ENCODE data around the gene BAG2. TPM values are rescaled to one million over a fixed set of nuclear protein-coding genes. Genes with fewer than 3 reads are reported as not detected.

Gene BAG2
- total RNA-seq, 1 donor from 2014 or later = 8.2 TPM

DNA sequence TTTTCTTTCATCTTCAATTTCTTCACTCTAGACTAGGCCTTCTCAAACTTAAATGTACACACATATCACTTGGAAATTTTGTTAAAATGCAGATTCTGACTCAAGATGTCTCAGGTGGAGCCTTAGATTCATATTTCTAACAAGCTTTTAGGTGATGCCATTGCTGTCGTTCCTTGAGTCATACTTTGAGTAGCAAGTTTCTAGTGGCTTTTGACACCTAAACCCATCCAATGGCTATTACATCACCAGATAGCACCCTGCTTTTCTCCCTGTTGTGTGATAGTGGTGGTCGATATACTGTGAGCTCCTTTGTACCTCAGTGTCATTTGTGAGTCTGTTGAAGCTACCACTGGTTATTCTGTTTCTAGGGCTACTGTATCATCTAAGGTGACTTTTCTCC lies 34.8 kb upstream of the BAG2 start:
- DNase-seq (ENCODE audit: low read depth) = no peak
- no peak overlapping the region for H3K4me3 ChIP-seq (ENCODE audit: low read depth, low read length)
- TF ChIP-seq, protein P1, sequence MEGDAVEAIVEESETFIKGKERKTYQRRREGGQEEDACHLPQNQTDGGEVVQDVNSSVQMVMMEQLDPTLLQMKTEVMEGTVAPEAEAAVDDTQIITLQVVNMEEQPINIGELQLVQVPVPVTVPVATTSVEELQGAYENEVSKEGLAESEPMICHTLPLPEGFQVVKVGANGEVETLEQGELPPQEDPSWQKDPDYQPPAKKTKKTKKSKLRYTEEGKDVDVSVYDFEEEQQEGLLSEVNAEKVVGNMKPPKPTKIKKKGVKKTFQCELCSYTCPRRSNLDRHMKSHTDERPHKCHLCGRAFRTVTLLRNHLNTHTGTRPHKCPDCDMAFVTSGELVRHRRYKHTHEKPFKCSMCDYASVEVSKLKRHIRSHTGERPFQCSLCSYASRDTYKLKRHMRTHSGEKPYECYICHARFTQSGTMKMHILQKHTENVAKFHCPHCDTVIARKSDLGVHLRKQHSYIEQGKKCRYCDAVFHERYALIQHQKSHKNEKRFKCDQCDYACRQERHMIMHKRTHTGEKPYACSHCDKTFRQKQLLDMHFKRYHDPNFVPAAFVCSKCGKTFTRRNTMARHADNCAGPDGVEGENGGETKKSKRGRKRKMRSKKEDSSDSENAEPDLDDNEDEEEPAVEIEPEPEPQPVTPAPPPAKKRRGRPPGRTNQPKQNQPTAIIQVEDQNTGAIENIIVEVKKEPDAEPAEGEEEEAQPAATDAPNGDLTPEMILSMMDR (conservative IDR thresholded peaks at IDR 0.05; ENCODE audit: low read depth, low read length) = no peak

DNA sequence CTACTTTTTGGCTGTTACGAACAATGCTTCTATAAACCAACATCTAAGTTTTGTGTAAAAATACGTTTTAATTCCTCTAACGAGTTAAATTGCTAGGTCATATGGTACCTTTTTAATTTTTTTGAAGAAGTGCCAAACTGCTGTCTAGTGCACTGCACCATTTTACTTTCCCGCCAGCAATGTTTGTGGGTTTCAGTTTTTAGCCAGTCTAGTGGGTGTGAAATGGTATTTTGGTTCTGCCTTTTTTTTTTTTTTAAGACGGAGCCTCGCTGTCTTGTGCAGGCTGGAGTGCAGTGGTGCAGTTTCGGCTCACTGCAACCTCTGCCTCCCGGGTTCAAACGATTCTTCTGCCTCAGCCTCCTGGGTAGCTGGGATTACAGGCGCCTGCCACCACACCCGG lies 34.1 kb upstream of the BAG2 start:
- DNase-seq (ENCODE audit: low read depth) = no peak
- TF ChIP-seq, protein P1 (conservative IDR thresholded peaks at IDR 0.05; ENCODE audit: low read depth, low read length) = no peak
- H3K4me3 ChIP-seq (ENCODE audit: low read depth, low read length) = no peak overlapping the region

DNA sequence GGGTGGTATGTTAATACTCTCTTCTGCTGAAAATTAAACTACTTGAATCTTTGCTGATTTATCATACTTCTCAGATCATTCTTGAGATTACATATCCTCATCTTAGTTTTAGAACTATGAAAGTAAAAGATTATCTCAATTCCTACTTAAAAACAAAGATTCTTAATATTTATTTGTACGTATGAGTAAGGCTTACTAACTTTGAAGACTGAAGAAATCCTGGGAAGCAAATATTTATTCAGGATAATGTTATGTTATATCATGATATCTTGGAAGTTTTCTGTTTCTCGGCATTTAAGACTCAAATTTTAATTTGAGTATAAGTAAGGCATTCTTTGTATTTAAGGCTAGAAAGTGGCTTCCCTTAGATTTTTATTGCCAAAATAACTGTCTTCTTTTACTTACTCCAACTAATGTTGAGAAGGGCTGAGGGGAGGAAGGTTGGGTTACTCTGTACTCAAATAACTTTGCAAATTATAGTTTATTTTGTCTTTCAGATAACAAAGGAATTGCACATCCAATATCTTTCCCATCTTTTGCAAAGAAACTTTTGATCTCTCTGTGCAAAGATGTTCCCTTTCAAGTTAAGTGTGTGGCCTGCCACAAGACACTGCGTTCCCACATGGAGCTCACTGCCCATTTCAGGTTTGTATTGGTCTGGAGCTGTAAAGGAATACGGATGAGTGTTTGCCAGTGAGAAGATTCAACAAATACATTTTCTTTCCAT lies 30.5 kb upstream of the BAG2 start:
- H3K4me3 ChIP-seq (ENCODE audit: low read depth, low read length) = no peak overlapping the region
- DNase-seq (ENCODE audit: low read depth) = no peak
- TF ChIP-seq, protein P1 (conservative IDR thresholded peaks at IDR 0.05; ENCODE audit: low read depth, low read length) = no peak

DNA sequence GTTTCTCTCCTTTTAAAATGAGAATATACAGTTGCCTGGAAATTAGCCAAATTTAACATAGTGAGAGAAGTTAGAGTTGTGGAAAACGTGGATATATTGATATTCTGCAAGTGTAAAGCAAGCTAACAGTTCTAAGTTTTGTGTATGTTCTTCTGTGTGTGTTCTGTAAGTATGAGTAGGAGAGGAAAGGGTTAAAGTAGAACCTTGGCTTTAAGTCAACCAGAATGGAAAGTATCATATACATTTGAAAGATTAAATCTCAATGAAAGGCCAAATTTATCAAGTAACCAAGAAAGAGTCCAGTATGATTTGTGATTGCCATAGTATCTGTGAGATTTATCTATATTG lies 30.0 kb upstream of the BAG2 start:
- TF ChIP-seq, protein P1 (conservative IDR thresholded peaks at IDR 0.05; ENCODE audit: low read depth, low read length) = no peak
- H3K4me3 ChIP-seq (ENCODE audit: low read depth, low read length) = no peak overlapping the region
- no peak for DNase-seq (ENCODE audit: low read depth)

DNA sequence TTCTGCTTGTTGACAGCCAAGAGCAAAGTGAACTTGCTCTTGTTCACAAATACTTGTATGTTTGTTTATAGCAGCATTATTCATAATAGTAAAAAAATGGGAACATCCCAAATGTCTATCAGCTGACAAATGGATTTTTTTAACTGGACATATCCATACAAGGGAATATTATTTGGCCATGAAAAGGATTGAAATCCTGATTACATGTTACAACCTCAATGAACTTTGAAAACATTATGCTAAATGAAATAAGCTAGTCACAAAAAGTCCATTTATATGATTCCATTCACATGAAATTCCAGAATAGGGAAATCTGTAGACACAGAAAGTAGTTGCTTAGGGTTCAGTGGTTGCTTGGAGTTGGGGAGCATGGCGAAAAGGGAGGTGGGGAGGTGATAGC lies 28.4 kb upstream of the BAG2 start:
- no peak for DNase-seq (ENCODE audit: low read depth)
- TF ChIP-seq, protein P1 (conservative IDR thresholded peaks at IDR 0.05; ENCODE audit: low read depth, low read length) = no peak
- H3K4me3 ChIP-seq (ENCODE audit: low read depth, low read length) = no peak overlapping the region

DNA sequence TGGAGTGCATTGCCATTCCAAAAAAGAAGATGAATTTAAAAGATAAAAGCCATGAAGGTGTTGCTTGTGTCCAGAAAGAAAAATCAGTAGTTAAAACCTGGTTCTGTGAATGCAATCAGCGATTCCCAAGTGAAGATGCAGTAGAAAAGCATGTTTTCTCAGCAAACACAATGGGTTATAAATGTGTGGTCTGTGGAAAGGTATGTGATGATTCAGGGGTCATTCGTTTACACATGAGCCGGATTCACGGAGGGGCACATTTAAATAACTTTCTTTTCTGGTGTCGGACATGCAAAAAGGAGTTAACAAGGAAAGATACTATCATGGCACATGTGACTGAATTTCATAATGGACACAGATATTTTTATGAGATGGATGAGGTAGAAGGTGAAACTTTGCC lies 24.7 kb upstream of the BAG2 start:
- DNase-seq (ENCODE audit: low read depth) = no peak
- TF ChIP-seq, protein P1 (conservative IDR thresholded peaks at IDR 0.05; ENCODE audit: low read depth, low read length) = no peak
- no peak overlapping the region for H3K4me3 ChIP-seq (ENCODE audit: low read depth, low read length)

Data from epithelial cell of proximal tubule (primary cell).